Upper lobe of left lung (tissue), 4 donors: ENCODE measurements around the gene TFR2.

Source experiments
- CTCF ChIP-seq, 6 experiments: fragments of 450-650 bp in 4 of 6; fragments of 200-600 bp in 2 of 6; sonication (generic) in 2 of 6; IDR thresholded peaks; one replicate each; pipeline ENCODE4 v1.5.1; 2016 to 2019; ENCODE audit warnings: antibody characterized with exemption in 6 of 6
- EP300 ChIP-seq, 4 donors: sonication (generic); formaldehyde crosslinking; IDR thresholded peaks; one replicate each; pipeline ENCODE4 v1.5.1; 2017; ENCODE audit warnings: antibody characterized with exemption in 4 of 4, control low read depth in 2 of 4
- POLR2A ChIP-seq, 4 donors: fragments of 450-650 bp; IDR thresholded peaks; one replicate each; pipeline ENCODE4 v1.5.1; 2016 to 2017; ENCODE audit warnings: antibody characterized with exemption in 4 of 4, mild to moderate bottlenecking in 2 of 4
- POLR2AphosphoS5 ChIP-seq, 2 donors: sonication (generic); formaldehyde crosslinking; IDR thresholded peaks; one replicate each; pipeline ENCODE4 v1.5.1; 2017; ENCODE audit warnings: antibody characterized with exemption in 2 of 2

DNA sequence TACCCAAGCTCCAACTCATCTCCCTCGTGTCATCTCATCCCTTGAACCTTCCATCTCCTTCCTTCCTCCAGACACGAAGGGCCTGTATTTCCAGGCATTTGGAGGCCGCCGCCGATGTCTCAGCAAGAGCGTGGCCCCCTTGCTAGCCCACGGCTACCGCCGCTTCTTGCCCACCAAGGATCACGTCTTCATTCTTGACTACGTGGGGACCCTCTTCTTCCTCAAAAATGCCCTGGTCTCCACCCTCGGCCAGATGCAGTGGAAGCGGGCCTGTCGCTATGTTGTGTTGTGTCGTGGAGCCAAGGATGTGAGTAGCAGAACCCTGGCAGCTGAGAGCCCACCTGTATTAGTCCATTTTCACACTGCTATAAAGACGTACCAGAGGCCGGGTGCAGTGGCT is 49.8 kb downstream of the TFR2 start:
- TF ChIP-seq CTCF (IDR thresholded peaks at IDR 0.05) (no peak), POLR2A (IDR thresholded peaks at IDR 0.05) (no peak), POLR2AphosphoS5 (IDR thresholded peaks at IDR 0.05) (no peak), EP300 (IDR thresholded peaks at IDR 0.05) (no peak)
